Activated CD8-positive, alpha-beta T cell treated with anti-CD3 and anti-CD28 coated beads for 36 hours (primary cell): Measurements from ENCODE around the gene SOAT1. TPM values are rescaled to one million over a fixed set of nuclear protein-coding genes. Genes with fewer than 3 reads are reported as not detected.
A peak's percentile ranks its signal among the peaks of the same experiment; 100 is the strongest.

Experiments
- ATAC-seq: fragments of 200-7000 bp; cut with Tn5 transposase; one replicate; pipeline ENCODE4 v1.10.0; 2021; ENCODE audit warnings: mild to moderate bottlenecking, moderate library complexity
- CTCF ChIA-PET: fragments of 350-600 bp; sonication (Branson Sonifier 250); formaldehyde crosslinking; loops from one replicate; lab custom pipeline; 2021; ENCODE audit warnings: antibody characterized with exemption; lab: Charles Lee
- POLR2A ChIA-PET: fragments of 350-600 bp; sonication (Branson Sonifier 250); formaldehyde crosslinking; loops from one replicate; lab custom pipeline; 2021; ENCODE audit warnings: antibody characterized with exemption; lab: Charles Lee
- DNase-seq: peaks from one replicate; pipeline ENCODE4 v3.0.0-alpha.2; 2020
- H3K27ac Mint-ChIP-seq: one replicate; pipeline ENCODE4 v1.8.0; 2021; ENCODE audit warnings: mild to moderate bottlenecking, mixed read lengths
- H3K27me3 Mint-ChIP-seq: one replicate; pipeline ENCODE4 v1.8.0; 2021; ENCODE audit warnings: mixed read lengths
- H3K36me3 Mint-ChIP-seq: one replicate; pipeline ENCODE4 v1.8.0; 2021; ENCODE audit warnings: low read depth, mixed read lengths
- H3K4me1 Mint-ChIP-seq: one replicate; pipeline ENCODE4 v1.8.0; 2021; ENCODE audit warnings: low read depth, mixed read lengths
- H3K4me3 Mint-ChIP-seq: one replicate; pipeline ENCODE4 v1.8.0; 2021; ENCODE audit warnings: mild to moderate bottlenecking, moderate library complexity, mixed read lengths
- H3K9me3 Mint-ChIP-seq: one replicate; pipeline ENCODE4 v1.8.0; 2021; ENCODE audit warnings: mixed read lengths
- CTCF ChIP-seq: fragments of 200-600 bp; IDR thresholded peaks from one replicate; pipeline ENCODE4 v1.8.0; 2022; ENCODE audit warnings: antibody characterized with exemption, mild to moderate bottlenecking
- intact Hi-C: fragments of 100-400 bp; cut with micrococcal nuclease; formaldehyde crosslinking; loops from one replicate; pipeline ENCODE4 v1.10.0; 2022
- total RNA-seq, 2 experiments: library from RNA; stranded (reverse); gene quantifications; one replicate each; pipeline ENCODE4 v1.2.3, GENCODE V29; 2021

The SOAT1 gene
- total RNA-seq, 2 experiments from 2014 or later = 58.0 to 58.7 TPM

DNA sequence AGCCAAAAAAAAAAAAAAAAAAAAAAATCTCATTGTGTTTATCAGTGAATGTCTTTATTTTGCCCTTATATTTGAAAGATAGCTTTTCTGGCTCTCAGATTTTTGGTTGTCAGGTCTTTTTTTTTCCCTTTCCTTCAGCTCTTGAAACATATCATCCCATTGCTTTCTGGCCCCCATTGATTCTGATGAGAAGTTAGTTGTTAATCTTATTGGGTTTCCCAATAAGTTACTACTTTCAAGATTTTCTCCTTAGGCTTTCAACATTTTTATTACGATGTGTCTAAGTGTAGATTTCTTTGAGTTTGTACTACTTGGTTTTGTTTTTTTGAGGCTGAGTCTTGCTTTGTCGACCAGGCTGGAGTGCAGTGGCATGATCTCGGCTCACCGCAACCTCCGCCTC is 14.7 kb upstream of the SOAT1 start:
- Mint-ChIP-seq H3K4me3 (no peak overlapping the region), H3K27me3 (no peaks in the 10 kb centered on the region), H3K9me3 (peaks cover 8% of the 10 kb centered on the region), H3K27ac (no peak overlapping the region), H3K4me1 (no peaks in the 10 kb centered on the region), H3K36me3 (no peaks in the 10 kb centered on the region)
- intact Hi-C loops = no loop called here
- DNase-seq (no peak), ATAC-seq (no peak)
- CTCF ChIA-PET = no interaction called here
- TF ChIP-seq CTCF = no peak
- POLR2A ChIA-PET = no interaction called here

GRCh38 chr1:179283992-179284391 is 9.6 kb upstream of the SOAT1 start:
- POLR2A ChIA-PET = interaction anchor here (2.0 kb wide), 1 partner anchor 10 kb away, joined by 7 read pairs; the partner anchor contains the start of gene SOAT1
- Mint-ChIP-seq H3K27me3 (no peaks in the 10 kb centered on the region), H3K27ac (no peak overlapping the region), H3K4me1 (no peaks in the 10 kb centered on the region), H3K9me3 (peaks cover 4% of the 10 kb centered on the region), H3K36me3 (no peaks in the 10 kb centered on the region), H3K4me3 (no peak overlapping the region)
- ATAC-seq (no peak), DNase-seq (no peak)
- intact Hi-C loops = no loop called here
- TF ChIP-seq CTCF = no peak
- CTCF ChIA-PET = interaction anchor here (1.5 kb wide), 1 partner anchor 32 kb away, joined by 4 read pairs; no protein-coding TSS in a partner anchor

DNA sequence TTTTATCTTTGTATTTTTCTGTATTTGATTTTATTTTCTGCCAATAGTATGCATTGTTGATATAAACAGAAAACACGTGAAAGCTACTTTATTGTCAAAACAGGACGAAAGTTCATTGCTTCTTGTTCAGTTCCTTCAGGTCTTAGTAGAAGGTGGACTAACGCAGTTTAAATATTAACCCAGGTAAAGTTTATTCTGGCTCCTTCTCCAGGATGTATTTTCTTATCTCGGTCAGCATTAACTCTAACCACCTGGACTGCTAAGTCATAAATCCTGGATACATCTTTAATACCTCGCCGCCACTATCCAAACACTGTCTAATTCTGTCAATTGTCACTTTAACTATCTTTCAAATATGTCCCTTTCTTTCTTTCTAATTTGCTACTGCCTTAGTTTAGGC is 5.7 kb upstream of the SOAT1 start:
- intact Hi-C loops = no loop called here
- POLR2A ChIA-PET = no interaction called here
- Mint-ChIP-seq H3K36me3 (no peaks in the 10 kb centered on the region), H3K4me1 (peaks cover under 1% of the 10 kb centered on the region), H3K4me3 (no peak overlapping the region), H3K9me3 (no peaks in the 10 kb centered on the region), H3K27me3 (no peaks in the 10 kb centered on the region), H3K27ac (no peak overlapping the region)
- no peak for DNase-seq
- no peak for ATAC-seq
- TF ChIP-seq CTCF = no peak
- CTCF ChIA-PET = interaction anchor here (1.6 kb wide), 1 partner anchor 167 kb away, joined by 4 read pairs; no protein-coding TSS in a partner anchor

- no peak overlapping the region for H3K27ac Mint-ChIP-seq
- H3K4me1 Mint-ChIP-seq = peaks cover 6% of the 10 kb centered on the region
- intact Hi-C loops = no loop called here
- ChIA-PET CTCF (interaction anchor here (0.6 kb wide), 1 partner anchor 87 kb away, joined by 3 read pairs; no protein-coding TSS in a partner anchor), POLR2A (interaction anchor here (0.6 kb wide), 1 partner anchor 117 kb away, joined by 4 read pairs; no protein-coding TSS in a partner anchor)
- no peaks in the 10 kb centered on the region for H3K27me3 Mint-ChIP-seq
- H3K9me3 Mint-ChIP-seq = no peaks in the 10 kb centered on the region
- H3K36me3 Mint-ChIP-seq = no peaks in the 10 kb centered on the region
- ATAC-seq (no peak), DNase-seq (no peak)
- no peak for TF ChIP-seq CTCF
- H3K4me3 Mint-ChIP-seq = no peak overlapping the region
These were observed 4.6 kb upstream of the SOAT1 start for GRCh38 chr1:179288977-179289376.

GRCh38 chr1:179295164-179295755 is 1.7 kb downstream of the SOAT1 start:
- intact Hi-C loops = loop anchor here (5.0 kb wide), 2 partner anchors 72 to 168 kb away; partner anchors contain the start of gene AXDND1
- no peak for TF ChIP-seq CTCF
- ChIA-PET CTCF (interaction anchor here (1.4 to 4.1 kb wide), 2 partner anchors 70 to 174 kb away, joined by 4 to 25 read pairs; partner anchors contain the start of gene AXDND1), POLR2A (interaction anchor here (0.7 to 2.8 kb wide), 4 partner anchors 71 to 1367 kb away, joined by 3 to 13 read pairs (median 4); partner anchors contain the start of genes AXDND1 and TOR3A)
- peaks cover 35% of the 10 kb centered on the region for H3K36me3 Mint-ChIP-seq
- peaks cover 50% of the 10 kb centered on the region for H3K4me1 Mint-ChIP-seq
- ATAC-seq = no peak
- H3K4me3 Mint-ChIP-seq = peak overlapping the region; percentile 86
- H3K27ac Mint-ChIP-seq = peak overlapping the region; percentile 94
- H3K9me3 Mint-ChIP-seq = no peaks in the 10 kb centered on the region
- H3K27me3 Mint-ChIP-seq = no peaks in the 10 kb centered on the region
- DNase-seq = no peak
